HepG2 (cell line): ENCODE measurements around the gene JAK1. TPM values are rescaled to one million over a fixed set of nuclear protein-coding genes. Genes with fewer than 3 reads are reported as not detected.

Experiments
- ATAC-seq: fragments of 200-7000 bp; cut with Tn5 transposase; 3 replicates; pipeline ENCODE4 v1.9.1; 2020; ENCODE audit warnings: mild to moderate bottlenecking, moderate library complexity
- BruUV-seq: library from RNA; stranded (reverse); fragments of 400-500 nt; replicated peaks from 2 replicates; lab custom pipeline; 2021; lab: Mats Ljungman, UMichigan
- CTCF ChIA-PET: fragments of 300-600 bp; formaldehyde crosslinking; extraction: SDS; loops from one replicate; lab custom pipeline; 2021; ENCODE audit warnings: low total read pairs, inconsistent platforms, low intra/inter-chr PET ratio; lab: Yijun Ruan, JAX
- POLR2A ChIA-PET: fragments of 350-600 bp; sonication (Branson Sonifier 250); formaldehyde crosslinking; loops from one replicate; lab custom pipeline; 2020; ENCODE audit warnings: antibody characterized with exemption, inconsistent platforms; lab: Yijun Ruan, JAX
- DNase-seq: peaks from one replicate; pipeline ENCODE4 v3.0.0-alpha.2; 2015; ENCODE audit warnings: low spot score
- FAIRE-seq: peaks from 3 replicates; lab custom pipeline; 2011; peaks lifted over from hg19 to GRCh38; lab: Jason Lieb, UNC
- H2AFZ ChIP-seq: one replicate; pipeline ENCODE4 v1.6.1; 2011; ENCODE audit warnings: low read length, inconsistent platforms
- H3K27ac ChIP-seq: fragments of 300-600 bp; 3 replicates; pipeline ENCODE4 v1.8.0; 2011; ENCODE audit warnings: mixed run types, mild to moderate bottlenecking, mixed read lengths, low read length, inconsistent platforms; ENCODE audit not compliant: insufficient read depth; ENCODE audit errors: extremely low read length
- H3K27me3 ChIP-seq, 2 experiments: fragments of 200-600 bp in 1 of 2; 2 replicates in 1 of 2; 3 replicates in 1 of 2; pipeline versions ENCODE4 v1.6.0 to v1.8.0; 2011; ENCODE audit warnings: low read length in 2 of 2, mild to moderate bottlenecking in 2 of 2, moderate library complexity in 2 of 2, inconsistent platforms in 1 of 2; ENCODE audit not compliant: insufficient read depth in 2 of 2, control insufficient read depth in 1 of 2
- H3K36me3 ChIP-seq, 2 experiments: fragments of 200-600 bp in 1 of 2; replicated peaks in 1 of 2; 2 replicates in 1 of 2; 3 replicates in 1 of 2; pipeline versions ENCODE4 v1.5.1 to v1.8.0; 2011; ENCODE audit warnings: low read length in 2 of 2, inconsistent platforms in 1 of 2; ENCODE audit not compliant: insufficient read depth in 2 of 2, control insufficient read depth in 1 of 2
- H3K4me1 ChIP-seq: 2 replicates; pipeline ENCODE4 v1.5.1; 2012; ENCODE audit warnings: low read length, inconsistent platforms; ENCODE audit not compliant: insufficient read depth
- H3K4me2 ChIP-seq: 2 replicates; pipeline ENCODE4 v1.6.0; 2011; ENCODE audit warnings: low read depth, low read length, inconsistent platforms
- H3K4me3 ChIP-seq, 3 experiments: fragments of 200-600 bp in 1 of 3; sonication (generic), shearing (Covaris generic) in 1 of 3; replicated peaks in 1 of 3; 2 replicates each; pipeline ENCODE4 v1.5.1; 2011 to 2016; ENCODE audit warnings: low read length in 3 of 3, inconsistent platforms in 2 of 3, low read depth in 2 of 3, mild to moderate bottlenecking in 2 of 3, control low read depth in 1 of 3, mixed read lengths in 1 of 3; ENCODE audit not compliant: insufficient read depth in 1 of 3
- H3K79me2 ChIP-seq: one replicate; pipeline ENCODE4 v1.6.1; 2011; ENCODE audit warnings: low read length, inconsistent platforms; ENCODE audit not compliant: insufficient read depth
- H3K9ac ChIP-seq: 2 replicates; pipeline ENCODE4 v1.6.0; 2011; ENCODE audit warnings: mild to moderate bottlenecking, low read depth, low read length, inconsistent platforms; ENCODE audit not compliant: insufficient read depth
- H3K9me3 ChIP-seq: 2 replicates; pipeline ENCODE4 v1.5.1; 2012; ENCODE audit warnings: mild to moderate bottlenecking, low read length
- H4K20me1 ChIP-seq: 2 replicates; pipeline ENCODE4 v1.6.0; 2011; ENCODE audit warnings: inconsistent platforms, mild to moderate bottlenecking, low read length, moderate library complexity; ENCODE audit not compliant: insufficient read depth
- ARNT2 ChIP-seq: sonication (generic); formaldehyde crosslinking; IDR thresholded peaks from 2 replicates; pipeline ENCODE4 v1.8.0; 2022; ENCODE audit warnings: mild to moderate bottlenecking, low read depth, missing genetic modification reagents, moderate library complexity
- CREB1 ChIP-seq, 2 experiments: fragments of 450-650 bp in 1 of 2; IDR thresholded peaks; 2 replicates each; pipeline ENCODE4 v1.6.1; 2016 to 2017; ENCODE audit warnings: control low read depth in 1 of 2, mild to moderate bottlenecking in 1 of 2, missing compliant biosample characterization in 1 of 2, missing genetic modification characterization in 1 of 2
- MED8 ChIP-seq: sonication (generic); formaldehyde crosslinking; IDR thresholded peaks from 2 replicates; pipeline ENCODE4 v1.8.1; 2023; ENCODE audit warnings: mild to moderate bottlenecking, missing genetic modification reagents; ENCODE audit not compliant: insufficient replicate concordance
- SMAD9 ChIP-seq: sonication (generic); formaldehyde crosslinking; IDR thresholded peaks from 2 replicates; pipeline ENCODE4 v1.5.1; 2020; ENCODE audit warnings: mild to moderate bottlenecking, missing genetic modification reagents
- TCF7 ChIP-seq: sonication (generic); IDR thresholded peaks from 2 replicates; pipeline ENCODE4 v1.6.1; 2016; ENCODE audit warnings: antibody characterized with exemption, low read depth
- THAP11 ChIP-seq: IDR thresholded peaks from 2 replicates; pipeline ENCODE4 v1.6.1; 2016; ENCODE audit warnings: missing biosample characterization, missing genetic modification reagents
- ZNF136 ChIP-seq: sonication (generic); formaldehyde crosslinking; IDR thresholded peaks from 2 replicates; pipeline ENCODE4 v1.8.1; 2022; ENCODE audit warnings: low read depth, mild to moderate bottlenecking, moderate library complexity, missing genetic modification reagents
- ZNF138 ChIP-seq: sonication (generic); formaldehyde crosslinking; IDR thresholded peaks from 2 replicates; pipeline ENCODE4 v1.5.0; 2020; ENCODE audit warnings: mild to moderate bottlenecking, low read depth, missing genetic modification reagents
- ZNF280D ChIP-seq: sonication (generic); formaldehyde crosslinking; IDR thresholded peaks from 2 replicates; pipeline ENCODE4 v1.5.1; 2020; ENCODE audit warnings: mild to moderate bottlenecking, missing genetic modification reagents
- ZNF441 ChIP-seq: sonication (generic); formaldehyde crosslinking; IDR thresholded peaks from 2 replicates; pipeline ENCODE4 v1.7.0; 2021; ENCODE audit warnings: missing genetic modification reagents, borderline replicate concordance
- WGBS: methylation state at CpG from one replicate; pipeline ENCODE4 v1.1.6; 2017; ENCODE audit warnings: low lambda C conversion rate; 5-methylcytosine and 5-hydroxymethylcytosine counted together
- in situ Hi-C: cut with HindIII; loops from 2 replicates; pipeline ENCODE4 v1.10.0; 2017; ENCODE audit warnings: low pct_unique_long_range_greater_than_20kb; ENCODE audit not compliant: extremely low pct_ligation_motif_present
- intact Hi-C: fragments of 100-400 bp; cut with micrococcal nuclease; formaldehyde crosslinking; loops from one replicate; pipeline ENCODE4 v1.10.0; 2022; ENCODE audit not compliant: unreplicated experiment
- polyA plus RNA-seq, 8 experiments: library from polyadenylated mRNA; depleted of rRNA in 3 of 8; stranded (reverse) in 7 of 8; unstranded in 1 of 8; fragments of >200 nt; fragmentation: Illumina TruSeq in 4 of 8; extraction: Trizol in 4 of 8; gene quantifications; 2 replicates each; pipeline versions ENCODE4 v1.2.1 to v1.2.3, GENCODE V29; 2011 to 2016; ENCODE audit warnings: low read depth in 4 of 8, missing spikeins in 1 of 8, mixed read lengths in 1 of 8; ENCODE audit not compliant: insufficient read depth in 1 of 8
- total RNA-seq, 5 experiments: library from RNA; depleted of rRNA; stranded (reverse); fragments of >200 nt; fragmentation: Illumina TruSeq; extraction: Trizol; gene quantifications; 2 replicates each; pipeline ENCODE4 v1.2.3, GENCODE V29; 2016; ENCODE audit warnings: low read depth in 1 of 5
- TF ChIP-seq, protein P1 (sequence below): fragments of 450-650 bp; IDR thresholded peaks from 2 replicates; pipeline ENCODE4 v1.6.1; 2016

JAK1 gene
- total and polyA plus RNA-seq, 2 of the 13 experiments (the other 11 are each of a cell fraction or from before 2014, with no cell fraction given), result 23.9 to 42.4 TPM

DNA sequence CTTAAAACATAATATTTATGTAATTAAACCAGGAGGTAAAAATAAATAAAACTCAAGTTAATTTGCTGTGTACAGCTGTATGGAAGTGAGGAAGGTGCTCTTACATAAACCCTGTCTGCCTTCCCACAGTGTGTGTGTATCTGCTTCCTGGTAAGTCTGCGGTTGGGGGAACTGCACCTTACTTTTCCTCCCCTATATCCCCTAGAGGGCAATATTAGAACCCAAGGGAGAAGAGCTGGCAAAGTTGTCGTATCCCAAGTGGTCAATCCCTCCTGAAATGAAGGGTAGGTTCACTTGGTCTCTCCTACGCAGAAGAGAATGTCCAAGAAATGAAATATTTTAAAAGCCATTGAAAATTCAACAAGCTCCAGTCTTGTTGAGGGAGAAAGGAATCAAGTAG is 17.8 kb upstream of the JAK1 start:
- H3K27me3 ChIP-seq, result no peaks in the 10 kb centered on the region
- H3K4me2 ChIP-seq, result no peak overlapping the region
- 55% methylated on average over 3 of the region's 3 CpGs for WGBS
- H3K4me1 ChIP-seq, result peaks cover 65% of the 10 kb centered on the region
- no peak overlapping the region for H2AFZ ChIP-seq
- ChIA-PET POLR2A (interaction anchor here (0.6 kb wide), 1 partner anchor 19 kb away, joined by 3 read pairs; no protein-coding TSS in a partner anchor), CTCF (no interaction called here)
- no peaks in the 10 kb centered on the region for H4K20me1 ChIP-seq
- ATAC-seq (no peak), DNase-seq (no peak), FAIRE-seq (no peak)
- no peak overlapping the region for H3K9ac ChIP-seq
- H3K79me2 ChIP-seq, result no peaks in the 10 kb centered on the region
- TF ChIP-seq, protein P1, sequence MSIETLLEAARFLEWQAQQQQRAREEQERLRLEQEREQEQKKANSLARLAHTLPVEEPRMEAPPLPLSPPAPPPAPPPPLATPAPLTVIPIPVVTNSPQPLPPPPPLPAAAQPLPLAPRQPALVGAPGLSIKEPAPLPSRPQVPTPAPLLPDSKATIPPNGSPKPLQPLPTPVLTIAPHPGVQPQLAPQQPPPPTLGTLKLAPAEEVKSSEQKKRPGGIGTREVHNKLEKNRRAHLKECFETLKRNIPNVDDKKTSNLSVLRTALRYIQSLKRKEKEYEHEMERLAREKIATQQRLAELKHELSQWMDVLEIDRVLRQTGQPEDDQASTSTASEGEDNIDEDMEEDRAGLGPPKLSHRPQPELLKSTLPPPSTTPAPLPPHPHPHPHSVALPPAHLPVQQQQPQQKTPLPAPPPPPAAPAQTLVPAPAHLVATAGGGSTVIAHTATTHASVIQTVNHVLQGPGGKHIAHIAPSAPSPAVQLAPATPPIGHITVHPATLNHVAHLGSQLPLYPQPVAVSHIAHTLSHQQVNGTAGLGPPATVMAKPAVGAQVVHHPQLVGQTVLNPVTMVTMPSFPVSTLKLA, result no peak
- TF ChIP-seq ZNF136 (CRISPR knock-in tag) (no peak), MED8 (CRISPR knock-in tag) (no peak), CREB1 (IDR thresholded peaks at IDR 0.05) (no peak), CREB1 (CRISPR knock-in tag; IDR thresholded peaks at IDR 0.05) (no peak), SMAD9 (CRISPR knock-in tag) (no peak), ZNF280D (CRISPR knock-in tag) (no peak), ZNF138 (CRISPR knock-in tag) (no peak), THAP11 (CRISPR knock-in tag) (no peak), ZNF441 (CRISPR knock-in tag) (no peak), ARNT2 (CRISPR knock-in tag) (no peak), TCF7 (no peak)
- no peaks in the 10 kb centered on the region for H3K9me3 ChIP-seq
- BruUV-seq, result no TSS peak
- intact Hi-C loops, result no loop called here
- H3K36me3 ChIP-seq, result no peaks in the 10 kb centered on the region
- no peak overlapping the region for H3K27ac ChIP-seq
- in situ Hi-C loops, result no loop called here
- H3K4me3 ChIP-seq, result no peak overlapping the region
